ENCODE measurements around the gene RASGEF1C.

Gene RASGEF1C

DNA sequence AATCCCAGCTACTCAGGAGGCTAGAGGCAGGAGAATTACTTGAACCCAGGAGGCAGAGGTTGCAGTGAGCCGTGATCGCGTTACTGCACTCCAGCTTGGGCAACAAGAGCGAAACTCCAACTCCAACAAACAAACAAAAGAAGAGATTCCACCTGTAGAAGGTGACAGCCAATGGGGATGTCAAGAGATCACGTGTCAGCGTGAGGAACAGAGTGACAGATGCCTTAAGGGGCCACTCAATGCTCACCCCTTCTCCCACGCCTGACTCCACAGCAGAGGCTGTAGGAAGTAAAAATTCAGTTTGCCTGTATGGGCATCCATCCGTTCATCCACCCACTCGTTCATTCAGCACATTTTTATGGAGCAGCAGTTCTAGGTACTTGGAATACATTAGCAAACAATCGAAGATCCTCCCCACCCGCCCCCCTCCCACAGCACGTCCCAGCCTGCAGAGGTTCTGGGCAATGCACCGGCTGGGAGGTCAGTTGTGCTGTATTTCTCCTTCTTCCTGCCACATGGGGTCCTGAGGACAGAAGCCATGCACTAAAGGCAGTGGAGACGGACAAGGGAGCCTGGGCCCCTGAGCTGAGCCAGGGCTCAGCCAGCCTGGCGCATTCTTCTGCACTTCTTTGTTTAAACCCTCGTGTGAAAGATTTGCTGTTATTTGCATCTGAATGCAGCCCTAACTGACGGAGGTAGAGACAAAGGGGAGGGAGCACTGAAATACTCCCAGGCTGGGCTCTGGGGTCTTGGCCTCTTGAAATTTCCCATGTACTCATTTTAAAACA lies 126.2 kb downstream of the RASGEF1C start:
- no peaks in the 10 kb centered on the region for H3K79me2 ChIP-seq (ENCODE audit: insufficient read depth, low read depth)
- H2AFZ ChIP-seq (ENCODE audit: low read depth) = no peak overlapping the region
- no peak overlapping the region for H3K4me2 ChIP-seq
- H3K4me1 ChIP-seq (ENCODE audit: low read depth, poor library complexity, severe bottlenecking) = peaks cover 3% of the 10 kb centered on the region
- no peak overlapping the region for H3K4me3 ChIP-seq (IDR thresholded peaks at IDR 0.05; ENCODE audit: insufficient read depth, low read depth, low read length)
- no peak overlapping the region for H3K9ac ChIP-seq
- TF ChIP-seq, protein P1, sequence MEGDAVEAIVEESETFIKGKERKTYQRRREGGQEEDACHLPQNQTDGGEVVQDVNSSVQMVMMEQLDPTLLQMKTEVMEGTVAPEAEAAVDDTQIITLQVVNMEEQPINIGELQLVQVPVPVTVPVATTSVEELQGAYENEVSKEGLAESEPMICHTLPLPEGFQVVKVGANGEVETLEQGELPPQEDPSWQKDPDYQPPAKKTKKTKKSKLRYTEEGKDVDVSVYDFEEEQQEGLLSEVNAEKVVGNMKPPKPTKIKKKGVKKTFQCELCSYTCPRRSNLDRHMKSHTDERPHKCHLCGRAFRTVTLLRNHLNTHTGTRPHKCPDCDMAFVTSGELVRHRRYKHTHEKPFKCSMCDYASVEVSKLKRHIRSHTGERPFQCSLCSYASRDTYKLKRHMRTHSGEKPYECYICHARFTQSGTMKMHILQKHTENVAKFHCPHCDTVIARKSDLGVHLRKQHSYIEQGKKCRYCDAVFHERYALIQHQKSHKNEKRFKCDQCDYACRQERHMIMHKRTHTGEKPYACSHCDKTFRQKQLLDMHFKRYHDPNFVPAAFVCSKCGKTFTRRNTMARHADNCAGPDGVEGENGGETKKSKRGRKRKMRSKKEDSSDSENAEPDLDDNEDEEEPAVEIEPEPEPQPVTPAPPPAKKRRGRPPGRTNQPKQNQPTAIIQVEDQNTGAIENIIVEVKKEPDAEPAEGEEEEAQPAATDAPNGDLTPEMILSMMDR (conservative IDR thresholded peaks at IDR 0.05; ENCODE audit: low read depth, low read length) = no peak
- no peaks in the 10 kb centered on the region for H3K27me3 ChIP-seq (ENCODE audit: insufficient read depth, low read depth)
- no peak overlapping the region for H3K27ac ChIP-seq
- no peaks in the 10 kb centered on the region for H4K20me1 ChIP-seq (ENCODE audit: insufficient read depth)
- no peaks in the 10 kb centered on the region for H3K36me3 ChIP-seq (ENCODE audit: insufficient read depth)

- Histone ChIP-seq H3K36me3 (ENCODE audit: insufficient read depth) (no peaks in the 10 kb centered on the region), H3K4me1 (ENCODE audit: low read depth, poor library complexity, severe bottlenecking) (peaks cover 3% of the 10 kb centered on the region), H3K27me3 (ENCODE audit: insufficient read depth, low read depth) (no peaks in the 10 kb centered on the region), H3K27ac (no peak overlapping the region), H3K9ac (no peak overlapping the region), H3K4me3 (IDR thresholded peaks at IDR 0.05; ENCODE audit: insufficient read depth, low read depth, low read length) (no peak overlapping the region), H3K4me2 (no peak overlapping the region), H2AFZ (ENCODE audit: low read depth) (no peak overlapping the region), H4K20me1 (ENCODE audit: insufficient read depth) (no peaks in the 10 kb centered on the region), H3K79me2 (ENCODE audit: insufficient read depth, low read depth) (no peaks in the 10 kb centered on the region)
- TF ChIP-seq, protein P1 (conservative IDR thresholded peaks at IDR 0.05; ENCODE audit: low read depth, low read length) = no peak
Observed at GRCh38 chr5:180081481-180081880, 127.5 kb downstream of the RASGEF1C start.

DNA sequence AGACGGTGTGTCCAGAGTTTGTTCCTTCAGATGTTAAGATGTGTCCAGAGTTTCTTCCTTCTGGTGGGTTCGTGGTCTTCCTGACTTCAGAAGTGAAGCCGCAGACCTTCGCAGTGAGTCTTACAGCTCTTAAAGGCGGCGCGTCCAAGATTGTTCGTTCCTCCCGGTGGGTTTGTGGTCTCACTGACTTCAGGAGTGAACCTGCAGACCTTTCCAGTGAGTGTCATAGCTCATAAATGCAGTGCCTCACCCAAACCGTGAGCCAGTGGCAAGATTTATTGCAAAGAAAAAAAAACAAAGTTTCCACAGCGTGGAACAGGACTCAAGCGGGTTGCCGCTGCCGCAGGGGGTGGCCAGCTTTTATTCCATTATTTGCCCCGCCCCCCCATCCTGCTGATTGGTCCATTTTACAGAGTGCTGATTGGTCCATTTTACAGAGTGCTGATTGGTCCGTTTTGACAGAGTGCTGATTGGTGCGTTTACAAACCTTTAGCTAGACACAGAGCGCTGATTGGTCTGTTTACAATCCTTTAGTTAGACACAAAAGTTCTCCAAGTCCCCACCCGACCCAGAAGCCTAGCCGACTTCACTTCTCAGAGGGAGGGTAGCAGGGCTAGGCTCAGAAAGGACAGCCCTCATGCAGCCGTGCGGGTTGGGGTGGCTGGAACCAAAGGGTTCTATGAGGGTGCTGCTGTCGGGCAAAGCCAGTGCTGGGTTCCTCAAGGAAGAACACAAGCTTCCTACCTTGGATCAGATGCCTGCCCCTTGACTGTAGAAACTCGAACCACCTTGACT lies 128.3 kb downstream of the RASGEF1C start:
- Histone ChIP-seq H4K20me1 (ENCODE audit: insufficient read depth) (no peaks in the 10 kb centered on the region), H3K9ac (no peak overlapping the region), H3K27me3 (ENCODE audit: insufficient read depth, low read depth) (no peaks in the 10 kb centered on the region), H3K4me3 (IDR thresholded peaks at IDR 0.05; ENCODE audit: insufficient read depth, low read depth, low read length) (no peak overlapping the region), H3K4me1 (ENCODE audit: low read depth, poor library complexity, severe bottlenecking) (peaks cover 3% of the 10 kb centered on the region), H3K4me2 (no peak overlapping the region), H2AFZ (ENCODE audit: low read depth) (no peak overlapping the region), H3K27ac (no peak overlapping the region), H3K79me2 (ENCODE audit: insufficient read depth, low read depth) (no peaks in the 10 kb centered on the region), H3K36me3 (ENCODE audit: insufficient read depth) (no peaks in the 10 kb centered on the region)
- TF ChIP-seq, protein P1 (conservative IDR thresholded peaks at IDR 0.05; ENCODE audit: low read depth, low read length) = no peak

- Histone ChIP-seq H3K36me3 (ENCODE audit: insufficient read depth) (no peaks in the 10 kb centered on the region), H3K27ac (no peak overlapping the region), H3K9ac (no peak overlapping the region), H3K79me2 (ENCODE audit: insufficient read depth, low read depth) (no peaks in the 10 kb centered on the region), H3K4me1 (ENCODE audit: low read depth, poor library complexity, severe bottlenecking) (no peaks in the 10 kb centered on the region), H2AFZ (ENCODE audit: low read depth) (no peak overlapping the region), H3K4me2 (no peak overlapping the region), H3K27me3 (ENCODE audit: insufficient read depth, low read depth) (no peaks in the 10 kb centered on the region), H4K20me1 (ENCODE audit: insufficient read depth) (no peaks in the 10 kb centered on the region), H3K4me3 (IDR thresholded peaks at IDR 0.05; ENCODE audit: insufficient read depth, low read depth, low read length) (no peak overlapping the region)
- TF ChIP-seq, protein P1 (conservative IDR thresholded peaks at IDR 0.05; ENCODE audit: low read depth, low read length) = no peak
Observed at GRCh38 chr5:180079702-180080466, 129.1 kb downstream of the RASGEF1C start.

Data from KMS-11 (cell line).